Subcutaneous adipose tissue (tissue), 4 donors: Measurements from ENCODE around the gene SOCS7. TPM values are rescaled to one million over a fixed set of nuclear protein-coding genes. Genes with fewer than 3 reads are reported as not detected.

Experiments
- CTCF ChIP-seq: fragments of 450-650 bp; IDR thresholded peaks from one replicate; pipeline ENCODE4 v1.5.1; 2016; ENCODE audit warnings: low read depth, mild to moderate bottlenecking, control low read depth, antibody characterized with exemption, moderate library complexity
- total RNA-seq, 4 donors: library from RNA; depleted of rRNA; stranded (reverse); fragments of >200 nt; gene quantifications; one replicate each; pipeline ENCODE4 v1.1.0, GENCODE V29; 2016

The SOCS7 gene
- total RNA-seq, 4 donors from 2014 or later = 5.5 to 20.9 (median 8.8) TPM

GRCh38 chr17:38421871-38422827 is 70.5 kb downstream of the SOCS7 start:
- no peak for TF ChIP-seq CTCF

GRCh38 chr17:38424297-38424972 is 72.8 kb downstream of the SOCS7 start:
- no peak for TF ChIP-seq CTCF

GRCh38 chr17:38425031-38425430 is 73.4 kb downstream of the SOCS7 start:
- no peak for TF ChIP-seq CTCF

DNA sequence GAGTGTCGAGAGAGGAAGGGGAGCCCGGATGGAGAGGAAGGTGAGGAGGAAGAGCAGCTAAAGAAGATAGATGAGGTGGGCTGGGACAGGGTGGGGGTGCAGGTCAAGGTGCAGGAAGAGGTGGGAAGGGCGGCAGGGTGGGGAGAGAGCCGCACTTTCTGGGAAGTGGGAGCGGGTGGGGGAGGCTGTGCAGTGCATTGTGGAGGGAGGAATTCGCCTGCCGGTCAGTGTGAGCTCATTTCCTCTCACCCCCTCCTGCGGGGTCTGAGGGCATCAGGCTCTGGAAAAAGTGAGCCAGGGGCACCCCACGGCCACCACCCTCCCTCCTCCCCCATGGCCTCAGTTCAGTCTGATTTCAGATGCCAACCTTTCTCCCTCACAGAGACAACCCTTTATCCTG is 74.1 kb downstream of the SOCS7 start:
- no peak for TF ChIP-seq CTCF

GRCh38 chr17:38426441-38426840 is 74.8 kb downstream of the SOCS7 start:
- no peak for TF ChIP-seq CTCF

DNA sequence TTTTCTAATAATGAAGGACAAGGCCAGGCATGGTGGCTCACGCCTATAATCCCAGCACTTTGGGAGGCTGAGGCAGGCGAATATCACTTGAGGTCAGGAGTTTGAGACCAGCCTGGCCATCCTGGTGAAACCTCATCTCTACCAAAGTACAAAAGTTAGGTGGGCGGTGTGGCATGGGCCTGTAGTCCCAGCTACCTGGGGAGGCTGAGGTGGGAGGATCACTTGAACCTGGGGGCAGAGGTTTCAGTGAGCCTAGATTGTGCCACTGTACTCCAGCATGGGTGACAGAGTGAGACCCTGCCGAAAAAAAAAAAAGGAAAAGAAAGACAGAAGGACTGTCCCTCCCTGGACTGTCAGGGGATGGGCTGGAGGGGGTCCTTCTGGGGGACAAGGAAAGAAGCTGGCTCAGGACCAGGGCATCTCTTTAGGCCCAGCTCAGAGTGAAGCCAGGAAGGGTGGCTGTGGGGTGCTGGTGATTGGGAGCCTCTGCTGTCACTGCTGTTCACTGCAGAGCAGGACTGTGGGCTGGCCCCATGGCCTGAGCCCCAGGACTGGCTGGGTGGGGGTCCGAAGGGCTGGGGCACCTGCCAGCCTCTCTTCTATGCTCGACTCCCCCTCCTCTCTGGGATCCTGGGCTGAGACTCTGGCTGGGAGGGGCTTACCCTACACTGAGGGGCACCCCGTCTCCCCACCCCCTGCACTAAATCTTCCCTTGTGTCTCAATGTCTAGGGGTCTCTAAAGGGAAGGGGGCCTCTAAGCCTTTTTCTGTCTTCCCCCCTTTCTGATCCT is 75.7 kb downstream of the SOCS7 start:
- no peak for TF ChIP-seq CTCF
